ENCODE measurements around the gene TIAM1. TPM values are rescaled to one million over a fixed set of nuclear protein-coding genes. Genes with fewer than 3 reads are reported as not detected.

Gene TIAM1
- total RNA-seq, 1 experiment from 2014 or later: 9.4 TPM

DNA sequence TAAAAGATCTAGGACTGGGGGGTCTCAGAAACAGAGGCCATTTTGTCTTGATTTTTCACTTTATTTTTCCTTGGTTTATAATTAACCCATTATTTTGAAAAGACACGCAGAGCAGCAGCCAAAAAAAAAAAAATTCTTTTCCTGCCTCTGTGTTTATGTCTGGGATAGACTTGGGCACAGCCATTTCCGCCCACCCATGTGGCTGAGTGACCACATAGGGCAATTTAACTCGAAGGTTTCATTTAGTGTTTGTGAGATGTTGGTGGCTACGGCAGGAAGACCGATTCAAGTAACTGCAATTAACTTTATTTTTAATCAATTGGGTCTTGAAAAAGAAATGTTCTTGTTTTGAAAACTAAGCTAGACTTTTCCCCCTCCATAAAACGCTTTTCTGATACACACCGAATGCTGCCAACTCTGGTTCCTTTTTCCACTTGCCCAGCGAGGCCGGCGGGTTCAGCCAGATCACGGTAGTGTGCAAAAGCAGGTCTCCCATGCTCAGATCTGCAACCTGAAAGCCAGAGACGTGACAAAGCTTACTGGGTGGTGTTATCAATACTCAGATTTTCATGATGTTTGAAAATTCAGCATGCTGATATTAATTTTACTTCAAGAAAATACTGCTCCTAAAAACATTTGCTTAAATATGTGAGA lies 208.4 kb downstream of the TIAM1 start:
- peak; percentile 66 for DNase-seq (ENCODE audit: low spot score)

GRCh38 chr21:31133243-31133830 lies 210.7 kb downstream of the TIAM1 start:
- DNase-seq (ENCODE audit: low spot score): no peak

DNA sequence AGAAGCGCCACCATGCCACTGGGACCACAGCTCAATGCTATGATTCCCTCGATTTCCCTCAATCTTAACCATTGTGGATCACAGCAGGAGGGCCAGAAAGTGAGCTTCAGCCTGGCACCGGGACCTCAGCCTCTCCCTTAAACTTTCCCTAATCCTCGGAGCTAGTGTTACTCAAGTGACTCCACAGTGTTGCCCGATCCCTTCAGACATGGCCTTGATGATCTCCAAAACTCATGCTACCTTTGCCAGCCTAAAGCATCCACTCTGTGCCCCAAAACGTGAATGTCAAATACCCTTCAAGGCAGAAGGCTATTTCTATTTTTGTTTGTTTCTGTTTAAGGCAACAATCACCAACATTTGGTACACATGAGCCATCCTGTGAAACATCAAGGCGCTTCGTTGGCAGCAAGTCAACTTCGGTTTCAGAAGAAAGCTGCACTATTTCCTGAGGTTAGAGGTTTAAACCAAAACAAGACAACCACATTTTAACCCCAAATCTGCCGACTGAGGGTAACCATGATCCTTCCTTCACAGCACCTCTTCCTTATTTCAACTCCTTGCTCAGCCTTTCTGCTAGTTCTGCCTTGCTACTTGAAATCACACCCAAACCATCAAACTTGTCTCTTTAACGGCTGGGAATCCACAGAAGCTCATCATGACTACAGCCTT lies 211.4 kb downstream of the TIAM1 start:
- peak; percentile 77 for DNase-seq (ENCODE audit: low spot score)

- DNase-seq (ENCODE audit: low spot score): no peak
Observed at GRCh38 chr21:31130821-31131220, 213.2 kb downstream of the TIAM1 start.

GRCh38 chr21:31128234-31128633 lies 215.8 kb downstream of the TIAM1 start:
- no peak for DNase-seq (ENCODE audit: low spot score)

GRCh38 chr21:31124010-31124409 lies 220.1 kb downstream of the TIAM1 start:
- no peak for DNase-seq (ENCODE audit: low spot score)

DNA sequence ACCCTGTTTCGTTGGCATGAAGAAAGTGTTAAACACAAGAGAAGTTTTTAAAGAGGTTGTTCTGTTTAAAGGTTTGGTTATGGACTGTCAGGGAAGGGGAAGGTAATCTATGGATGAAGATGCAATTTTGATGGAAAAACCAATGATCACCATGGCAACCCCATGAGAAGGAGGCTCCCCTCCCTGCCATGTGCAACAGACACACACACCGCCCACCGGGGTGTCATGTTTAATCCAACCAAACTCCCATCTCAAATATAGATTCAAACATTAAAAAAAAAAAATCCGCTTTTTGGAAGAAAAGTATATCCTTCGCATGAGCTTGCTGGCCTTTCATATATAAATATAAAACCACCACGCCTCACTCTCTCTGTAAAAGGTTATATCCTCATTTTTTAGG lies 224.9 kb downstream of the TIAM1 start:
- no peak for DNase-seq (ENCODE audit: low spot score)

DNA sequence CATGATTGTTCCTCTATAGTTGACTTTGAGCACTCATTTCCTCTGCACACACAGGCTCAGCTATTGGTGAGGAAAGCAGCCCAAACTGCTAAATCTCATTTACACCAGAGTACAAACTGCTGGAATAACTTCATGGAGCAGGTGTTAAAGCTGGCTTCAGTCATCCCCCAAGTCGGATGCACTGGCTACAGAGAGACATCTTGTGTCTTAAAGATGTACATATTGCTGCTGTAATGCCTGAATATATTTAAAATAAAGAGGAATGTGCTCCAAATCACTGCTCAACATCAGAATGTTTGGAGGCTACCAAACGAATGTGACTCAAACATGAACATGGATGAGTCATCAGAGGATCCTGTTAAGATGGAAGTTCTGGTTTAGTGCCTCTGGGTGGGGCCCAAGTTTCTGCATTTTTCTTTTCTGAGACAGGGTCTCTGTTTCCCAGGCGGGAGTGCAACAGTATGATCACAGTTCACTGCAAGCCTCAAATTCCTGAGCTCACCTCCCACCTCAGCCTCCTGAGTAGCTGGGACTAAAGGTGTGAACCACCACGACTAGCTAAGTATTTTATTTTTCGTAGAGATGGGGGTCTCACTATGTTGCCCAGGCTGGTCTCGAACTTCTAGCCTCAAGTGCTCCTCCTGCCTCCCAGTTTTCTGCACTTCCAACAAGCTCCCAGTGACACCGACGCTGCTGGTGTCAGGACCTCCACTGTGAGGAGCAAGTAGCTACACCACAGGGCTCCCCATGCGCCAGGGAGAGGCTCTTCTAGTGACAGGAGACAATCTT lies 226.7 kb downstream of the TIAM1 start:
- DNase-seq (ENCODE audit: low spot score): peak; percentile 66

GRCh38 chr21:31115249-31115648 lies 228.8 kb downstream of the TIAM1 start:
- no peak for DNase-seq (ENCODE audit: low spot score)

DNA sequence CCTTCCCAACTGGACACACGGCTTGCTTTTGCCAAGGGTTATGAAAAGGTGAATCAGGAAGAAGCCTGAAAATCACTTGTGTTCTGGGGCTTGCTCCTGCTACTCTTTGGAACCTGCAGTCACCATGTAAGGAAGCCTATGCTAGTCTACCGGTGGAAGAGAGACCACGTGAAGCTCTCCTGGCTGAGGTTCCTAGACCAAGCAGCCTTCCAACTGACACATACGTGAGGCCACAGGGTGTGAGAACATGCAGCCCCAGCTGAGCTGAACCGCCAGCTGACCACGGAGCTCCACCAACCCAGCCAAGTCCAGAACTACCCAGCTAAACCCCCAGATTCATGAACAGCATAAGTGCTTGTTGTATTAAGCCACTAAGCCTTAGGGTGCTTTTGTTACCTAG lies 233.0 kb downstream of the TIAM1 start:
- DNase-seq (ENCODE audit: low spot score): no peak

GRCh38 chr21:31110430-31110829 lies 233.6 kb downstream of the TIAM1 start:
- no peak for DNase-seq (ENCODE audit: low spot score)

- DNase-seq (ENCODE audit: low spot score): no peak
Observed at GRCh38 chr21:31107871-31108270, 236.2 kb downstream of the TIAM1 start.

GRCh38 chr21:31107176-31107785 lies 236.8 kb downstream of the TIAM1 start:
- no peak for DNase-seq (ENCODE audit: low spot score)

GRCh38 chr21:31103571-31104265 lies 240.3 kb downstream of the TIAM1 start:
- no peak for DNase-seq (ENCODE audit: low spot score)

DNA sequence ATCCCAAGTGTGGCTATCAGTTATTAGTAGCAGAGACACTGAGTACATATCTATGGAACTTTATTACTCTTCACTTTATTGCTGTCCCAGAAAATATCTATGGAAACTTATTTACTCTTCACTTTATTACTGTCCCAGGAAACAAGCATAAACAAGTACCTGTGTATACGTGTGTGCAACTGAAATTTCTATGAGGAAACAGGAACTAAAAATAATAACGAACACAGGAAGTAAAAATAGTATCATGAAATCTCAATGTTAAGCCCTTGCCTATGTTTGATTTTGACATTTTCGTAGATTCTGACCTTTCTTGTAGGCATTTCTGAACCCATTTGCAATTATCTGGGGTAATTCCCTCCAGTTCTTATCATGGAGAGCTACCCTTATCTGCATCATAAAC lies 240.9 kb downstream of the TIAM1 start:
- no peak for DNase-seq (ENCODE audit: low spot score)

- DNase-seq (ENCODE audit: low spot score): no peak
Observed at GRCh38 chr21:31099122-31099521, 244.9 kb downstream of the TIAM1 start.

DNA sequence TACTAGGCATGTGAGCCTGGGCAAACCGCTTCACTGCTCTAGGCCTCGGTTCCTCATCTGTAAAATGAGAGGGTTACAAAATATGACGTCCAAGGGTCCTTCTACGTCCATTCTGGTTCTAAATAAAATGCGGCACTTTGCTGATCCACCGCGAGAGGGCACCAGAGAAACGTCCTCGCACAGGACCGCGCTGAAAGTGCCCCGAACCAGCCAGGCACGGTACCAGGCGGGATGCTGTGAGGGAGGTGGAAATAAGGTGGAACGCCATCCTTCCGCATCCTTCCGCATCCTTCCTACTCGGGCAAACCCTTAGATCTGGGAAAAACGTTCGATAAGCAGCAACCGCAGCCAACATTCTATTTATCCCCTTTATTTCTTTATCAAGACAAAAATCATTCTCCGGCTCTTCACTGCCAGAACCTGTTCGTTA lies 245.5 kb downstream of the TIAM1 start:
- DNase-seq (ENCODE audit: low spot score): peak; percentile 68

GRCh38 chr21:31092832-31093625 lies 251.0 kb downstream of the TIAM1 start:
- DNase-seq (ENCODE audit: low spot score): no peak

DNA sequence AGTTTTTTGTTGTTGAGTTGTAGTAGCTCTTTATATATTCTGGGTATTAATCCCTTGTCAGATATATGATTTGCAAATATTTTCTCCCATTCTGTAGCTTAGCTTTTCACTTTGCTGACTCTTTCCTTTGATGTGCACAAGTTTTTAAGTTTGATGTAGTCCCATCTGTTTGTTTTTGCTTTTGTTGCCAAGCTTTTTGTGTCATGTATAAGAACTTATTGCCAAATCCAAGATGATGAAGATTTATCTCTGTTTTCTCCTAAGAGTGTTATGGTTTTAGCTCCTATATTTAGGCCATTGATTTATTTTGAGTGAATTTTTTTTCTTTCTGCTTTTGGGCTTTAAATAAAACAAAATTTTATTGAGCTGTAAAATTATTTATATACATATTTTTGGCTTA lies 253.7 kb downstream of the TIAM1 start:
- DNase-seq (ENCODE audit: low spot score): no peak

DNA sequence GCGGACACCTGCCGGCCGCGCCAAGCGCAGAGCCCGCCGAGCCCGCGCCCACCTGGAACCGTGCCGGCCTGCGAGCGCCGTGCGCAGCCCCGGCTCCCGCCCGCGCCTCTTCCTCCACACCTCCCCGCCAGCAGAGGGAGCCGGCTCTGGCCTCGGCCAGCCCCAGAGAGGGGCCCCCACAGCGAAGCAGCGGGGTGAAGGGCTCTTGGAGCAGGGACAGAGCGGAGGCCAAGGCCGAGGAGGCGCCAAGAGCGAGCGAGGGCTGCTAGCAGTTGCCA lies 255.6 kb downstream of the TIAM1 start:
- DNase-seq (ENCODE audit: low spot score): no peak

Measured in H4 (cell line).